ENCODE measurements around the gene DCTN4. TPM values are rescaled to one million over a fixed set of nuclear protein-coding genes. Genes with fewer than 3 reads are reported as not detected.
"Not testable (repeated sequence)": the region's sequence is repeated elsewhere in the genome, so short reads cannot be mapped to it uniquely, and the experiment has no call there.

DCTN4 gene
- total and polyA plus RNA-seq, 12 donors, result 30.4 to 113 (median 84.3) TPM

- Histone ChIP-seq H3K4me3 (no peak overlapping the region), H3K27me3 (no peaks in the 10 kb centered on the region), H3K9me3 (replicated peaks in 1 of 3) (no peaks in the 10 kb centered on the region), H3K36me3 (replicated peaks in 1 of 2) (peaks cover 0 to 26% of the 10 kb centered on the region in 2 donors), H3K4me1 (replicated peaks in 1 of 2) (no peaks in the 10 kb centered on the region), H3K27ac (no peak overlapping the region)
- DNase-seq, result no peak
- WGBS, 4 donors, result 92 to 99% (median 97%) methylated on average over 2 of the region's 2 CpGs
- intact Hi-C loops (cut with DNase I), result no loop called here
- no peak for TF ChIP-seq CTCF (IDR thresholded peaks at IDR 0.05)
- TF ChIP-seq POLR2A (IDR thresholded peaks at IDR 0.05), result no peak
Measured at GRCh38 chr5:150797384-150797783, 38.6 kb upstream of the DCTN4 start.

GRCh38 chr5:150794927-150795326 is 36.1 kb upstream of the DCTN4 start:
- H3K9me3 ChIP-seq (replicated peaks in 1 of 3), result no peaks in the 10 kb centered on the region
- peaks cover 16 to 18% of the 10 kb centered on the region in 2 donors for H3K4me1 ChIP-seq (replicated peaks in 1 of 2)
- DNase-seq, result no peak
- no peak for TF ChIP-seq POLR2A (IDR thresholded peaks at IDR 0.05)
- TF ChIP-seq CTCF (IDR thresholded peaks at IDR 0.05), result no peak
- 84 to 96% (median 93%) methylated on average over 2 of the region's 2 CpGs for WGBS, 4 donors
- H3K27me3 ChIP-seq, result no peaks in the 10 kb centered on the region
- no peak overlapping the region for H3K4me3 ChIP-seq
- H3K36me3 ChIP-seq (replicated peaks in 1 of 2), result peaks cover 0 to 26% of the 10 kb centered on the region in 2 donors
- intact Hi-C loops (cut with DNase I), result no loop called here
- H3K27ac ChIP-seq, result no peak overlapping the region

- H3K27me3 ChIP-seq; H3K9me3 ChIP-seq (replicated peaks in 1 of 3); intact Hi-C loops (cut with DNase I); DNase-seq; H3K4me3 ChIP-seq; H3K27ac ChIP-seq: not testable (repeated sequence)
- 80 to 89% (median 84%) methylated on average over 2 of the region's 2 CpGs for WGBS, 4 donors
- H3K36me3 ChIP-seq (replicated peaks in 1 of 2), result peaks cover 0 to 26% of the 10 kb centered on the region in 2 donors
- H3K4me1 ChIP-seq (replicated peaks in 1 of 2), result peaks cover 20 to 32% of the 10 kb centered on the region in 2 donors
Measured at GRCh38 chr5:150793423-150793888, 34.6 kb upstream of the DCTN4 start.

- Histone ChIP-seq H3K36me3 (replicated peaks in 1 of 2) (peaks cover 0 to 14% of the 10 kb centered on the region in 2 donors), H3K4me3 (no peak overlapping the region), H3K4me1 (replicated peaks in 1 of 2) (peaks cover 20 to 52% of the 10 kb centered on the region in 2 donors), H3K27ac (peak overlapping the region in 1 of 5 donors; percentile 82), H3K9me3 (replicated peaks in 1 of 3) (no peaks in the 10 kb centered on the region), H3K27me3 (no peaks in the 10 kb centered on the region)
- TF ChIP-seq CTCF (IDR thresholded peaks at IDR 0.05) (no peak), POLR2A (IDR thresholded peaks at IDR 0.05) (no peak)
- intact Hi-C loops (cut with DNase I), result no loop called here
- DNase-seq, result no peak
Measured at GRCh38 chr5:150791536-150791935, 32.7 kb upstream of the DCTN4 start.

GRCh38 chr5:150789943-150790611 is 31.3 kb upstream of the DCTN4 start:
- peak in 1 of 2 donors; percentile 60 for TF ChIP-seq POLR2A (IDR thresholded peaks at IDR 0.05)
- no peak for TF ChIP-seq CTCF (IDR thresholded peaks at IDR 0.05)
- intact Hi-C loops (cut with DNase I), result no loop called here
- H3K9me3 ChIP-seq (replicated peaks in 1 of 3), result no peaks in the 10 kb centered on the region
- H3K4me1 ChIP-seq (replicated peaks in 1 of 2), result peaks cover 20 to 55% of the 10 kb centered on the region in 2 donors
- WGBS, 4 donors, result 29 to 38% (median 32%) methylated on average over 6 to 7 of the region's 7 CpGs
- peak overlapping the region; percentile 57 to 85 (median 79) for H3K27ac ChIP-seq
- H3K36me3 ChIP-seq (replicated peaks in 1 of 2), result no peaks in the 10 kb centered on the region
- DNase-seq, result peak; percentile 72 to 90 (median 87)
- H3K4me3 ChIP-seq, result peak overlapping the region in 1 of 4 donors; percentile 28
- no peaks in the 10 kb centered on the region for H3K27me3 ChIP-seq

Data from adrenal gland (tissue), 12 donors.